D721Med (cell line): ENCODE measurements around the gene KCTD20.

ENCODE experiments used
- DNase-seq: peaks from one replicate; pipeline ENCODE4 v3.0.0; 2011; ENCODE audit warnings: low spot score; ENCODE audit not compliant: insufficient read length
- FAIRE-seq: peaks from 2 replicates; lab custom pipeline; 2011; peaks lifted over from hg19 to GRCh38; lab: Jason Lieb, UNC
- CTCF ChIP-seq: IDR thresholded peaks from 2 replicates; pipeline ENCODE4 v1.5.1; 2012; ENCODE audit warnings: mild to moderate bottlenecking, control low read depth; ENCODE audit not compliant: insufficient read depth; ENCODE audit errors: missing control alignments

Gene KCTD20

GRCh38 chr6:36516559-36516958 is 73.8 kb downstream of the KCTD20 start:
- DNase-seq (no peak), FAIRE-seq (no peak)
- TF ChIP-seq CTCF, result no peak

- DNase-seq, result no peak
- FAIRE-seq, result no peak
- TF ChIP-seq CTCF, result no peak
Observed at GRCh38 chr6:36516988-36517387, 74.2 kb downstream of the KCTD20 start.

- FAIRE-seq (no peak), DNase-seq (no peak)
- no peak for TF ChIP-seq CTCF
Observed at GRCh38 chr6:36517408-36517807, 74.6 kb downstream of the KCTD20 start.

GRCh38 chr6:36519352-36519751 is 76.6 kb downstream of the KCTD20 start:
- DNase-seq, result no peak
- TF ChIP-seq CTCF, result no peak
- no peak for FAIRE-seq

- DNase-seq (no peak), FAIRE-seq (no peak)
- TF ChIP-seq CTCF, result no peak
Observed at GRCh38 chr6:36523451-36523850, 80.7 kb downstream of the KCTD20 start.

- no peak for TF ChIP-seq CTCF
- FAIRE-seq, result no peak
Observed at GRCh38 chr6:36523936-36524499, 81.2 kb downstream of the KCTD20 start.

GRCh38 chr6:36524871-36525270 is 82.1 kb downstream of the KCTD20 start:
- no peak for FAIRE-seq
- no peak for DNase-seq
- TF ChIP-seq CTCF, result no peak

More at GRCh38 chr6:36523936-36524499, 81.2 kb downstream of the KCTD20 start:
- no peak for DNase-seq
